Endothelial cell of umbilical vein (primary cell): ENCODE data around the gene NACAD. TPM values are rescaled to one million over a fixed set of nuclear protein-coding genes. Genes with fewer than 3 reads are reported as not detected.

ENCODE experiments used
- BruUV-seq: library from RNA; stranded (reverse); fragments of 400-500 nt; replicated peaks from 2 replicates; lab custom pipeline; 2021; lab: Mats Ljungman, UMichigan
- CTCF ChIA-PET: fragments of 300-600, 350-600 bp; sonication (Branson Sonifier 250); formaldehyde crosslinking; loops from one replicate; lab custom pipeline; 2021; ENCODE audit warnings: antibody characterized with exemption, inconsistent platforms; lab: Charles Lee
- POLR2A ChIA-PET: fragments of 300-600, 350-600 bp; sonication (Branson Sonifier 250); formaldehyde crosslinking; loops from one replicate; lab custom pipeline; 2021; ENCODE audit warnings: antibody characterized with exemption, inconsistent platforms; lab: Charles Lee
- DNase-seq: peaks from one replicate; pipeline ENCODE4 v3.0.0-alpha.2; 2011; ENCODE audit warnings: low read depth, low spot score
- FAIRE-seq: peaks from 2 replicates; lab custom pipeline; 2011; peaks lifted over from hg19 to GRCh38; lab: Jason Lieb, UNC
- H2AFZ ChIP-seq: 2 replicates; pipeline ENCODE4 v1.6.0; 2012; ENCODE audit warnings: low read depth, low read length, control low read depth, inconsistent platforms
- H3K27ac ChIP-seq: 2 replicates; pipeline ENCODE4 v1.5.1; 2011; ENCODE audit warnings: low read depth, mild to moderate bottlenecking, control low read depth, low read length, moderate library complexity; ENCODE audit not compliant: insufficient read depth
- H3K27me3 ChIP-seq, 2 experiments: 2 replicates each; pipeline versions ENCODE4 v1.6.0 to v1.6.1; 2011; ENCODE audit warnings: low read length in 2 of 2, mixed read lengths in 1 of 2; ENCODE audit not compliant: control insufficient read depth in 2 of 2, insufficient read depth in 2 of 2
- H3K36me3 ChIP-seq, 2 experiments: 2 replicates in 1 of 2; 3 replicates in 1 of 2; pipeline ENCODE4 v1.5.1; 2011; ENCODE audit warnings: low read length in 2 of 2, mild to moderate bottlenecking in 1 of 2, moderate library complexity in 1 of 2; ENCODE audit not compliant: control insufficient read depth in 2 of 2, insufficient read depth in 2 of 2; ENCODE audit errors: extremely low read depth in 1 of 2
- H3K4me1 ChIP-seq: 3 replicates; pipeline ENCODE4 v1.5.1; 2011; ENCODE audit warnings: mild to moderate bottlenecking, low read length; ENCODE audit not compliant: control insufficient read depth, insufficient read depth; ENCODE audit errors: extremely low read depth
- H3K4me2 ChIP-seq: 2 replicates; pipeline ENCODE4 v1.6.1; 2011; ENCODE audit warnings: low read length, control low read depth, mixed read lengths; ENCODE audit not compliant: insufficient read depth
- H3K4me3 ChIP-seq, 3 experiments: fragments of 200-600 bp in 1 of 3; sonication (generic), shearing (Covaris generic) in 1 of 3; replicated peaks in 1 of 3; 2 replicates each; pipeline ENCODE4 v1.5.1; 2011 to 2016; ENCODE audit warnings: control low read depth in 3 of 3, low read length in 3 of 3, mild to moderate bottlenecking in 2 of 3, inconsistent platforms in 1 of 3, low read depth in 1 of 3, moderate library complexity in 1 of 3; ENCODE audit not compliant: insufficient read depth in 1 of 3
- H3K79me2 ChIP-seq: 2 replicates; pipeline ENCODE4 v1.6.0; 2012; ENCODE audit warnings: low read length, inconsistent platforms; ENCODE audit not compliant: control insufficient read depth, insufficient read depth
- H3K9ac ChIP-seq: replicated peaks from 2 replicates; pipeline ENCODE3; 2011; ENCODE audit warnings: low read length, control low read depth; ENCODE audit not compliant: insufficient read depth; ENCODE audit errors: extremely low read depth
- H3K9me1 ChIP-seq: replicated peaks from 3 replicates; pipeline ENCODE4 v1.6.0; 2011; ENCODE audit warnings: mild to moderate bottlenecking, low read length; ENCODE audit not compliant: control insufficient read depth, insufficient read depth; ENCODE audit errors: extremely low read depth
- H3K9me3 ChIP-seq: replicated peaks from 2 replicates; pipeline ENCODE4 v1.5.1; 2012; ENCODE audit warnings: low read length, inconsistent platforms; ENCODE audit not compliant: control insufficient read depth, insufficient read depth
- H4K20me1 ChIP-seq: replicated peaks from 2 replicates; pipeline ENCODE3; 2011; ENCODE audit warnings: mild to moderate bottlenecking, low read length; ENCODE audit not compliant: control insufficient read depth, insufficient read depth; ENCODE audit errors: extremely low read depth
- EZH2 ChIP-seq: IDR thresholded peaks from 2 replicates; pipeline ENCODE4 v1.6.1; 2012; ENCODE audit warnings: borderline replicate concordance, low read depth, mild to moderate bottlenecking, moderate library complexity, low read length, inconsistent platforms; ENCODE audit not compliant: severe bottlenecking
- FOS ChIP-seq: IDR thresholded peaks from 2 replicates; pipeline ENCODE4 v1.6.1; 2011; ENCODE audit warnings: mild to moderate bottlenecking, low read length, moderate library complexity, borderline replicate concordance; ENCODE audit not compliant: insufficient read depth
- GATA2 ChIP-seq: IDR thresholded peaks from 2 replicates; pipeline ENCODE4 v1.7.0; 2011; ENCODE audit warnings: low read depth, mild to moderate bottlenecking, moderate library complexity, mixed read lengths, low read length; ENCODE audit not compliant: insufficient read length, insufficient read depth
- JUN ChIP-seq: IDR thresholded peaks from 2 replicates; pipeline ENCODE4 v1.6.1; 2011; ENCODE audit warnings: borderline replicate concordance, low read depth; ENCODE audit not compliant: insufficient read length, insufficient read depth
- MYC ChIP-seq: IDR thresholded peaks from one replicate; pipeline ENCODE4 v1.6.1; 2011; ENCODE audit warnings: mild to moderate bottlenecking, low read depth, low read length
- POLR2A ChIP-seq: IDR thresholded peaks from 2 replicates; pipeline ENCODE4 v1.6.1; 2012; ENCODE audit warnings: low read depth, mild to moderate bottlenecking, control low read depth, low read length
- POLR2AphosphoS5 ChIP-seq: IDR thresholded peaks from 2 replicates; pipeline ENCODE4 v1.6.1; 2012; ENCODE audit warnings: low read depth, mild to moderate bottlenecking, control low read depth, low read length, moderate library complexity; ENCODE audit not compliant: insufficient read depth
- dilution Hi-C: fragments of 300-500 bp; cut with MboI; formaldehyde crosslinking; loops from one replicate; pipeline ENCODE4 v1.15.0; 2019; ENCODE audit warnings: low sequenced_read_pairs; ENCODE audit not compliant: extremely low pct_ligation_motif_present
- intact Hi-C: fragments of 100-400 bp; cut with micrococcal nuclease; formaldehyde crosslinking; loops from one replicate; pipeline ENCODE4 v1.10.0; 2022
- polyA plus RNA-seq, 4 experiments: library from polyadenylated mRNA; depleted of rRNA in 3 of 4; stranded (reverse) in 3 of 4; unstranded in 1 of 4; fragments of >200 nt; gene quantifications; 2 replicates each; pipeline versions ENCODE4 v1.2.1 to v1.2.3, GENCODE V29; 2011 to 2012; ENCODE audit warnings: missing spikeins in 1 of 4
- total RNA-seq: library from RNA; stranded (reverse); gene quantifications from 2 replicates; pipeline ENCODE4 v1.2.3, GENCODE V29; 2021
- TF ChIP-seq, protein P1 (sequence below), 2 donors: IDR thresholded peaks; 1 replicate in 1 of 2; 2 replicates in 1 of 2; pipeline ENCODE4 v1.5.1; 2011; ENCODE audit warnings: low read length in 2 of 2, mild to moderate bottlenecking in 2 of 2, moderate library complexity in 2 of 2, control low read depth in 1 of 2, inconsistent platforms in 1 of 2, low read depth in 1 of 2; ENCODE audit not compliant: insufficient read depth in 1 of 2; ENCODE audit errors: extremely low read depth in 1 of 2
- TF ChIP-seq, protein P2 (sequence below): IDR thresholded peaks from 2 replicates; pipeline ENCODE4 v1.6.1; 2011; ENCODE audit not compliant: insufficient read depth, insufficient read length

The NACAD gene
- total and polyA plus RNA-seq, 2 donors (not counting 3 experiments of a cell fraction or from before 2014, with no cell fraction given): 1.4 to 6.6 TPM

GRCh38 chr7:45089341-45089891 is 647 bp upstream of the NACAD start:
- peak; percentile 39 for DNase-seq
- TF ChIP-seq FOS: no peak
- TF ChIP-seq EZH2: no peak
- TF ChIP-seq JUN: no peak
- TF ChIP-seq POLR2AphosphoS5: no peak
- TF ChIP-seq MYC: no peak
- TF ChIP-seq, protein P1, sequence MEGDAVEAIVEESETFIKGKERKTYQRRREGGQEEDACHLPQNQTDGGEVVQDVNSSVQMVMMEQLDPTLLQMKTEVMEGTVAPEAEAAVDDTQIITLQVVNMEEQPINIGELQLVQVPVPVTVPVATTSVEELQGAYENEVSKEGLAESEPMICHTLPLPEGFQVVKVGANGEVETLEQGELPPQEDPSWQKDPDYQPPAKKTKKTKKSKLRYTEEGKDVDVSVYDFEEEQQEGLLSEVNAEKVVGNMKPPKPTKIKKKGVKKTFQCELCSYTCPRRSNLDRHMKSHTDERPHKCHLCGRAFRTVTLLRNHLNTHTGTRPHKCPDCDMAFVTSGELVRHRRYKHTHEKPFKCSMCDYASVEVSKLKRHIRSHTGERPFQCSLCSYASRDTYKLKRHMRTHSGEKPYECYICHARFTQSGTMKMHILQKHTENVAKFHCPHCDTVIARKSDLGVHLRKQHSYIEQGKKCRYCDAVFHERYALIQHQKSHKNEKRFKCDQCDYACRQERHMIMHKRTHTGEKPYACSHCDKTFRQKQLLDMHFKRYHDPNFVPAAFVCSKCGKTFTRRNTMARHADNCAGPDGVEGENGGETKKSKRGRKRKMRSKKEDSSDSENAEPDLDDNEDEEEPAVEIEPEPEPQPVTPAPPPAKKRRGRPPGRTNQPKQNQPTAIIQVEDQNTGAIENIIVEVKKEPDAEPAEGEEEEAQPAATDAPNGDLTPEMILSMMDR (IDR thresholded peaks at IDR 0.05; ENCODE audit: extremely low read depth in 1 of 2, insufficient read depth in 1 of 2, low read depth in 1 of 2, low read length in 2 of 2): no peak
- TF ChIP-seq GATA2: no peak
- TF ChIP-seq, protein P2, sequence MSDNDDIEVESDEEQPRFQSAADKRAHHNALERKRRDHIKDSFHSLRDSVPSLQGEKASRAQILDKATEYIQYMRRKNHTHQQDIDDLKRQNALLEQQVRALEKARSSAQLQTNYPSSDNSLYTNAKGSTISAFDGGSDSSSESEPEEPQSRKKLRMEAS: no peak
- TF ChIP-seq POLR2A: no peak
- H2AFZ ChIP-seq: peak overlapping the region; percentile 95
- H3K9ac ChIP-seq: no peak overlapping the region
- ChIA-PET POLR2A (no interaction called here), CTCF (interaction anchor here (0.6 to 2.4 kb wide), 4 partner anchors 12 to 273 kb away, joined by 3 to 9 read pairs (median 4); no protein-coding TSS in a partner anchor)
- no peaks in the 10 kb centered on the region for H3K4me1 ChIP-seq
- peak overlapping the region; percentile 48 to 58 (median 55) for H3K4me3 ChIP-seq
- dilution Hi-C loops (no loop called here), intact Hi-C loops (no loop called here)
- no peaks in the 10 kb centered on the region for H3K36me3 ChIP-seq
- no peaks in the 10 kb centered on the region for H4K20me1 ChIP-seq
- no peaks in the 10 kb centered on the region for H3K9me1 ChIP-seq
- no TSS peak for BruUV-seq
- no peaks in the 10 kb centered on the region for H3K79me2 ChIP-seq
- FAIRE-seq: no peak
- H3K27ac ChIP-seq: no peak overlapping the region
- H3K4me2 ChIP-seq: peak overlapping the region; percentile 73
- H3K9me3 ChIP-seq: no peaks in the 10 kb centered on the region
- peaks cover 3 to 11% of the 10 kb centered on the region in 2 experiments for H3K27me3 ChIP-seq
